Nephron (organoid): ENCODE results near the gene COG5.

Source experiments
- H3K27ac Mint-ChIP-seq, 3 experiments: 2 replicates each; pipeline ENCODE4 v1.8.0; 2020; ENCODE audit warnings: mixed read lengths in 3 of 3, mild to moderate bottlenecking in 2 of 3, moderate library complexity in 1 of 3
- H3K27me3 Mint-ChIP-seq: 2 replicates; pipeline ENCODE4 v1.8.0; 2021; ENCODE audit warnings: low read depth, mild to moderate bottlenecking, moderate library complexity, mixed read lengths
- H3K36me3 Mint-ChIP-seq: 2 replicates; pipeline ENCODE4 v1.8.0; 2020; ENCODE audit warnings: low read depth, mixed read lengths
- H3K4me1 Mint-ChIP-seq: 2 replicates; pipeline ENCODE4 v1.8.0; 2020; ENCODE audit warnings: mixed read lengths
- H3K4me3 Mint-ChIP-seq, 3 experiments: 2 replicates each; pipeline ENCODE4 v1.8.0; 2020; ENCODE audit warnings: mild to moderate bottlenecking in 3 of 3, mixed read lengths in 3 of 3, moderate library complexity in 2 of 3
- H3K9me3 Mint-ChIP-seq: 2 replicates; pipeline ENCODE4 v1.8.0; 2020; ENCODE audit warnings: mixed read lengths
- TF ChIP-seq, protein P1 (sequence below), 3 experiments: fragments of 200-600 bp; sonication (generic); IDR thresholded peaks; one replicate each; pipeline ENCODE4 v1.5.0; 2021; ENCODE audit warnings: antibody characterized with exemption in 3 of 3; ENCODE audit not compliant: unreplicated experiment in 3 of 3

Gene COG5

DNA sequence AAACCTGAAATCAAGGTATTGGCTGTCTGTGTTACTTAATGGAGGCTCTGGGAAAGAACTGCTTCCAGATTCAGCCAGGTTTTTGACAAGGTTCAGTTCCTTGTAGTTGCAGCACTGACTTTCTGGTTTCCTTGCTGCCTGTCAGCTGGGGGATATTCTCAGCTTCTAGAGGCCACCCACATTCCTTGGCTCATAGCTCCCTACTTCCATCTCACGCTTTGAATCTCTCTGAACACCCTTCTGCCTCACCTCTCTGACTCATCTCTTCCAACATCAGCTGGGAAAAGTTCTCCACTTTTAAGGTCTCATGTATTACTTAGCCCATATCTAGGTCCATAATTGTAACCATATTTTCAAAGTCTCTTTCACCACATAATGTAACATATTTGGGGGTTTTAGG is 116.7 kb downstream of the COG5 start:
- no peak overlapping the region for H3K4me3 Mint-ChIP-seq
- TF ChIP-seq, protein P1, sequence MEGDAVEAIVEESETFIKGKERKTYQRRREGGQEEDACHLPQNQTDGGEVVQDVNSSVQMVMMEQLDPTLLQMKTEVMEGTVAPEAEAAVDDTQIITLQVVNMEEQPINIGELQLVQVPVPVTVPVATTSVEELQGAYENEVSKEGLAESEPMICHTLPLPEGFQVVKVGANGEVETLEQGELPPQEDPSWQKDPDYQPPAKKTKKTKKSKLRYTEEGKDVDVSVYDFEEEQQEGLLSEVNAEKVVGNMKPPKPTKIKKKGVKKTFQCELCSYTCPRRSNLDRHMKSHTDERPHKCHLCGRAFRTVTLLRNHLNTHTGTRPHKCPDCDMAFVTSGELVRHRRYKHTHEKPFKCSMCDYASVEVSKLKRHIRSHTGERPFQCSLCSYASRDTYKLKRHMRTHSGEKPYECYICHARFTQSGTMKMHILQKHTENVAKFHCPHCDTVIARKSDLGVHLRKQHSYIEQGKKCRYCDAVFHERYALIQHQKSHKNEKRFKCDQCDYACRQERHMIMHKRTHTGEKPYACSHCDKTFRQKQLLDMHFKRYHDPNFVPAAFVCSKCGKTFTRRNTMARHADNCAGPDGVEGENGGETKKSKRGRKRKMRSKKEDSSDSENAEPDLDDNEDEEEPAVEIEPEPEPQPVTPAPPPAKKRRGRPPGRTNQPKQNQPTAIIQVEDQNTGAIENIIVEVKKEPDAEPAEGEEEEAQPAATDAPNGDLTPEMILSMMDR (IDR thresholded peaks at IDR 0.05; ENCODE audit: unreplicated experiment in 3 of 3), result no peak
- H3K36me3 Mint-ChIP-seq, result peaks cover 6% of the 10 kb centered on the region
- H3K4me1 Mint-ChIP-seq, result no peaks in the 10 kb centered on the region
- no peaks in the 10 kb centered on the region for H3K27me3 Mint-ChIP-seq
- H3K9me3 Mint-ChIP-seq, result no peaks in the 10 kb centered on the region
- no peak overlapping the region for H3K27ac Mint-ChIP-seq

DNA sequence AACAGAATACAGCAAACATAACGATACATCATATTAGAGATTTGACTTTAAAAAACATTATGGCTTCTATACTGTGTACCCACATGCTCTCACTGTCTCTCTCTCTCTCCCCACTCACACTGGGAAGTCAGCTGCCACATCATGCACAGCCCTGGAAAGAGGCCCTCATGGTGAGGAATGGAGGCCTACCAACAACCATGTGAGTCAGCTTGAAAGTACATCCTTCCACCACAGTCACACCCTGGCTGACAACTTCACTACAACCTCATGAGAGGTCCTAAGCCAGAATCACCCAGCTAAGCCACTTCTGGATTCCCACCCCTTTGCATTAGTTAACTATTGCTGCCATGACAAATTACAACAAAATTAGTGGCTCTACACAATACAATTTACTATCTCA is 117.2 kb downstream of the COG5 start:
- Mint-ChIP-seq H3K9me3 (no peaks in the 10 kb centered on the region), H3K27ac (no peak overlapping the region), H3K27me3 (no peaks in the 10 kb centered on the region), H3K4me1 (no peaks in the 10 kb centered on the region), H3K36me3 (peaks cover 7% of the 10 kb centered on the region), H3K4me3 (no peak overlapping the region)
- TF ChIP-seq, protein P1 (IDR thresholded peaks at IDR 0.05; ENCODE audit: unreplicated experiment in 3 of 3), result no peak

DNA sequence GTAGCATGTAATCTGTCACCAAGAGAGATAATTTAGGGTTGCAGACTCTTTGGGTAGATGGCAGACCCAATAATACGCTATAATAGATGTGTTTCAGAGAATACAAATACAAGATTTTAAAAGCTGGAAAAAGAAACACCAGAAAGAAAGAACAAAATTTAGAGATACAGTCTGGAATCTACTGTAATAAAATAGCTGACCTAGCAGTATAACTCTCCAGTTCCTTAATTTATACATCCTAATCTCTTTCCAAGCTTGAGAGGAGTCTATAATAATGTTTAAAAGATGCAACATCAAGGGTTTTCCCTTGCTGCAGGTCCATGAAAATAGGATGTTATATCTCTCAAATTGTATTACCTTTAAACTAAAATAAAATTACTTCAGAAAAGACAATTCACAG is 121.0 kb downstream of the COG5 start:
- H3K9me3 Mint-ChIP-seq, result no peaks in the 10 kb centered on the region
- H3K36me3 Mint-ChIP-seq, result peaks cover 5% of the 10 kb centered on the region
- H3K4me1 Mint-ChIP-seq, result no peaks in the 10 kb centered on the region

DNA sequence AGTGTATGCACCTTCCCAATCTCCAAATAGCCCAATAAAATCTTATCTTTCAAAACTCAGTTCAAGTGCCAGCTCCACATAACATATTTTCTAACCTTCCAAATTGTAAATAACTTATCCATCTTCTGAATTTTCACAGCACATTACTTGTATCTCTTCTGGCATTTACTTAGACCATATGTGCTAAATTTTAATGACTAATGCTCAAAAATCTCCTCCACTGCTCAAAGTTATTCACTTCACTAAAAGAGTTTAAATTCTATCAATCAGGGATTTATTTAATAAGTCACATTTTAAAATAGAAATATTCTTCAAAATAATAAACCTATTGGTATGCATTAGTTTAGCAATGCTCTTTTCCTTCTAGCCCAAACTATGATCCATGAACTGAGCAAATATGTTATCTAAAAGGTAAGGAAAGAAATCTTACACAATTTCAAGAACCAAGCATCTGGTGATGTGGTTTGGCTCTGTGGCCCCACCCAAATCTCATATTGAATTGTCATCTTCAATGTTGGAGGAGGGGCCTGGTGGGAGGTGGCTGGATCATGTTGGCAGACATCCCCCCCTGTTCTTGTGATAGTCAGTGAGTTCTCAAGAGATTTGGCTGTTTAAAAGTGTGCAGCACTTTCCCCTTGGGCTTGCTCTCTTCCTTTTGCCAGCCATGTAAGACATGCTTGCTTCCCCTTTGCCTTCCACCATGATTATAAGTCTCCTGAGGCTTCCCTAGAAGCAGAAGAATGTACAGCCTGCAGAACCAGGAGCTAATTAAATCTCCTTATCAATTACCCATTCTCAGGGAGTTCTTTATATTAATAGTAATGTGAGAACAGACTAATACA is 121.9 kb downstream of the COG5 start:
- Mint-ChIP-seq H3K9me3 (no peaks in the 10 kb centered on the region), H3K36me3 (peaks cover 5% of the 10 kb centered on the region), H3K4me1 (no peaks in the 10 kb centered on the region), H3K4me3 (no peak overlapping the region), H3K27me3 (no peaks in the 10 kb centered on the region), H3K27ac (no peak overlapping the region)
- TF ChIP-seq, protein P1 (IDR thresholded peaks at IDR 0.05; ENCODE audit: unreplicated experiment in 3 of 3), result no peak

More for the DNA sequence above, 121.0 kb downstream of the COG5 start:
- TF ChIP-seq, protein P1 (IDR thresholded peaks at IDR 0.05; ENCODE audit: unreplicated experiment in 3 of 3), result no peak
- no peak overlapping the region for H3K4me3 Mint-ChIP-seq
- no peaks in the 10 kb centered on the region for H3K27me3 Mint-ChIP-seq
- H3K27ac Mint-ChIP-seq, result no peak overlapping the region

DNA sequence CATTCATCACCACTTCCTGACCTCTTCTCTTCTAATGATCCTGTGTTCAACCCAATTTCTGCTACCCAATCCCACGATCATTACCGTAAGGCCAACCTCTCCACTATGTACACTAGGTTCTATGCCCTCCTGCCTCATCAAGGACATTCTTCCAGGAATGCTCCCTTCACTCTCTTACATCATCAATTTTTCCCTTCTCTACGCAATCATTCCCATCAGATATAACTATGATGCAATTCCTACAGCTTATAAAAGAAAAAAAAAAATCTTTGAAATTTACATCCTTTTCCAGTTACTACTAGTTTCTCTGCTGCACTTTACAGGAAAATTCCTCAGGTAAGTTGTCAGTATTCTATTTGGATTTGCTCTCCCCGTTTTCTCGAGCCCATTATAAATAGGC is 124.7 kb downstream of the COG5 start:
- Mint-ChIP-seq H3K27ac (no peak overlapping the region), H3K36me3 (peaks cover 11% of the 10 kb centered on the region), H3K4me1 (no peaks in the 10 kb centered on the region), H3K9me3 (no peaks in the 10 kb centered on the region), H3K27me3 (no peaks in the 10 kb centered on the region), H3K4me3 (no peak overlapping the region)
- TF ChIP-seq, protein P1 (IDR thresholded peaks at IDR 0.05; ENCODE audit: unreplicated experiment in 3 of 3), result no peak

DNA sequence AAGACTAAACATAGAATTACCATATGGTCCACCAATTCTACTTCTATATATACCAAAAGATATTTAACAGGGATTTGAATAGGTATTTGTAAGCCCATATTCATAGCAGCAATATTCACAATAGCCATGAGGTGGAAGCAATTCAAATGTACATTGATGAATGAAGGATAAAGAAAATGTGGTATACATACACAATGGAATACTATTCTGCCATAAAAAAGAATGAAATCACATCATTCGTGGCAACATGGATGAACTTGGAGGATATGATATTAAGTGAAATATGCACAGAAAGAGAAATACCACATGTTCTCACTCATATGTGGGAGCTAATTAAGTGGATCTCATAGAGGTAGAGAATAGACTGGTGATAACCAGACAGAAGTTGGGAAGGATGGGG is 128.0 kb downstream of the COG5 start:
- TF ChIP-seq, protein P1 (IDR thresholded peaks at IDR 0.05; ENCODE audit: unreplicated experiment in 3 of 3), result no peak
- Mint-ChIP-seq H3K4me1 (no peaks in the 10 kb centered on the region), H3K36me3 (peaks cover 17% of the 10 kb centered on the region), H3K27ac (no peak overlapping the region), H3K4me3 (no peak overlapping the region), H3K27me3 (no peaks in the 10 kb centered on the region), H3K9me3 (peaks cover 13% of the 10 kb centered on the region)
